GM18861 (cell line): ENCODE measurements around the gene DCLK2.
"Not testable (repeated sequence)": the region's sequence is repeated elsewhere in the genome, so short reads cannot be mapped to it uniquely, and the experiment has no call there.

Experiments
- ATAC-seq: cut with Tn5 transposase; IDR thresholded peaks from one replicate; pipeline ENCODE4 v1.9.1; 2021; ENCODE audit not compliant: unreplicated experiment

The DCLK2 gene

GRCh38 chr4:150145090-150145945 lies 67.1 kb downstream of the DCLK2 start:
- no peak for ATAC-seq

GRCh38 chr4:150145946-150146340 lies 67.7 kb downstream of the DCLK2 start:
- no peak for ATAC-seq

DNA sequence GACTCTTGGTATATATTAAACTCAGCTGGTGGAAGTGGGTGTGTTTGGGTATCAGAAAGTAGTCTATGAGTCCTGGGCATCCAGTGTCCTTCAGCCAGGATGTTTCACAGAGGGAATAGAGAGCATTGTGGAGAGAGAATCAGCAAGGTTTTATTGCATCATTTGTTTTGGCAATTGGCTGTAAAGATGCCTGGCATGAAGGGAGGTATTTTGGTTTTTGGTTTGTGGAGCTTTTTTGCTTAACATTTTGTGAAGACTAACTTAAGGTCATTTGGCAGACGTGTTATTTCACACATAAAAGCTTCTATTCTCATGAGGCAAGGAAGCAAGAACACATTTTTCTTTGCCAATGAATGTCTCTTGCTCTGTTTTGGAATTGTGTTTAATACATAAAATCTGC lies 71.1 kb downstream of the DCLK2 start:
- no peak for ATAC-seq

- ATAC-seq: no peak
These were observed 72.4 kb downstream of the DCLK2 start for GRCh38 chr4:150150629-150151062.

DNA sequence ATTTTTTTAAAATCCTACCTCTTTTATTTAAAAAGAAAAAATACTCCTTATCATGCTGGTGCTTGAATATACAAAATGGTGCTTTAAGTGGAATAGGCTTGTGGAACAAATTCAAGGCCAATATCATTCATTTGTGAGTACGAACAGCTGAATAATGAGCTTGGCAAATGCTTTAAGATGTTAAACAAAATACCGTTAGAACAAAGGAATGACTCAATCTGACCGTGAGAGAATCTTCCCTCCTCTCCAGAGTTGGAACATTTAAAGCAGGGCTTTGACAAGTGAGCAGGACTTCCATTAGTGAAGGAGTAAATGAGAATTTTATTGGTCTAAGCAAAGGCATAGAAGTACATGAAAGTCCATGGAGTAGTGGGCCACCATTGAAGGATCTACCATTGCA lies 74.5 kb downstream of the DCLK2 start:
- ATAC-seq: no peak

DNA sequence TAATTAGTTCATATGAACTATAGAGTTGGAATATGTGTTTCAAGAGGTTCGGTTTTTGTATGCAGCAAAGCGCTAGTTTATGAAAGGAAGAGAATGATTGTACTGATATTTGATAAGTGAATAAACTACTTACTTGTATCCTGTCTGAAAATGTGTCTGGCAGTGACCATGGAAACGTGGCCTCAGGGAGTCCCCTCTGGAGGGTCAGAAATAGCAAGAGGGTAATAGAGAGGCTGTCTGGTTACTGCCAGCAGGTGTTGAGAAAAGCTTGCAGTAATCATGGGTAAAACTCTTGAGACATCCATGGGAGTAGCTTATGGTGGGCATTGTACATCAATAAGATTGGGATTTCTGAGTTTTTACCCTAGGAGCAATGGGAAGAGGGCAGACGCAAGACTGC lies 77.1 kb downstream of the DCLK2 start:
- ATAC-seq: no peak

DNA sequence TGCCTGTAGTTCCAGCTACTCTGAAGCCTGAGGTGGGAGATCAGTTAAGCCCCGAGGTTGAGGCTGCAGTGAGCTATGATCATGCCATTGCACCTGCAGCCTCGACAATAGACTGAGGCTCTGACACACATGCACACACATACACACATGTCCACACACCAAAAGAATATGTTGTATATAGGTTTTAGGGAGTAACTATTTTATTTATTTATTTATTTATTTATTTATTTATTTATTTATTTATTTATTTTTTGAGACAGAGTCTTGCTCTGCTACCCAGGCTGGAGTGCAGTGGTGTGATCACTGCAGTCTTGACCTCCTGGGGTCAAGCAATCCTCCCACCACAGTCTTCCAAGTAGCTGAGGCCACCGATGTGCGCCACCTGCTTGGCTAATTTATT lies 78.3 kb downstream of the DCLK2 start:
- no peak for ATAC-seq

DNA sequence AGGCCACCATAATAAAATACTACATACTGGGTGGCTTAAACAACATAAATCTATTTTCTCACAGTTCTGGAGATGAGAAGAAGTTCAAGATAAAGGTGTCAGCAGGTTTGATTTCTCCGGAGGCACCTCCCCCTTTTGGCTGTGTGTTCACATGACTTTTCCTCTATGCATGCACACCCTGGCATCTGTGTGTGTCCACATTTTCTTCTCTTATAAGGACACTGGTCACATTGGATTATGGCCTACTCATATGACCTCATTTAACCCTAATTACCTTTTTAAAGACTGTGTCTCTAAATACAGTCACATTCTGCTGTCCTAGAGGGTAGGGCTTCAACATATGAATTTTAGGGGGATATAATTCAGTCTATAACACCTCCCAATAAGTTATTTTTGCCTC lies 79.8 kb downstream of the DCLK2 start:
- ATAC-seq: no peak

GRCh38 chr4:150160473-150160872 lies 82.2 kb downstream of the DCLK2 start:
- no peak for ATAC-seq

GRCh38 chr4:150161109-150161508 lies 82.9 kb downstream of the DCLK2 start:
- no peak for ATAC-seq

DNA sequence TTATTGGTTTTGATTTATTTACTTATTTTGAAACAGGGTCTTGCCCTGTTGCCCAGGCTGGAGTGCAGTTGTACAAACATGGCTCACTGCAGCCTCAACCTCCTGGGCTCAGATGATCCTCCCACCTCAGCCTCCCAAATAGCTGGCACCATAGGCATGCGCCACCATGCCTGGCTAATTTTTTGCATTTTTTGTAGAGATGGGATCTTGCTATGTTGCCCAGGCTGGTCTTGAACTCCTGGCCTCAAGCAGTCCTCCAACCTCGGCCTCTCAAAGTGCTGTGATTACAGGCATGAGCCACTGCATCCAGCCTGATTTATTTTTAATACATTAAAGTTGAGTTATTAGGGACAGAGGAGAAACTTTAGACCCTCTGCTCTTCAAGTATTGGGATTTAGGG lies 83.8 kb downstream of the DCLK2 start:
- ATAC-seq: not testable (repeated sequence)

DNA sequence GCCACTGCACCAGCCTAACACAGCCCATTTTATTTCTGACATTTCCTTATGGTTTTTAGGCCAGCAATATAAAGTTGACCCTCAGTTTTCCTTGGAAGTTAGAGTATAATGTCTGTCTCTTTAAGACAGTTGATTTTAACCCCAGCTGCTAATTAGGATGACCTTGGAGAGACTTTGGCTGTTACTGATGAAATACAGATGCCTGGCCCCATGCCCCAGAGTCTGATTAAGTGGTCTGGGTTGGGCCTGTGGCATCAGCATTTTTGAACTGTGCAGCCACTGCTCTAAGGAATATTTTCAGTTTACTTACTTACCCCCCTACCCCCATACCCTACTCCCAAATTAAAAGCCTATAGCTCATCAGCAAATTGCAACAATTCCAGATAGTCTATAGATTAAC lies 85.8 kb downstream of the DCLK2 start:
- no peak for ATAC-seq

GRCh38 chr4:150164956-150165629 lies 86.8 kb downstream of the DCLK2 start:
- ATAC-seq: no peak

- no peak for ATAC-seq
These were observed 88.8 kb downstream of the DCLK2 start for GRCh38 chr4:150167054-150167453.

DNA sequence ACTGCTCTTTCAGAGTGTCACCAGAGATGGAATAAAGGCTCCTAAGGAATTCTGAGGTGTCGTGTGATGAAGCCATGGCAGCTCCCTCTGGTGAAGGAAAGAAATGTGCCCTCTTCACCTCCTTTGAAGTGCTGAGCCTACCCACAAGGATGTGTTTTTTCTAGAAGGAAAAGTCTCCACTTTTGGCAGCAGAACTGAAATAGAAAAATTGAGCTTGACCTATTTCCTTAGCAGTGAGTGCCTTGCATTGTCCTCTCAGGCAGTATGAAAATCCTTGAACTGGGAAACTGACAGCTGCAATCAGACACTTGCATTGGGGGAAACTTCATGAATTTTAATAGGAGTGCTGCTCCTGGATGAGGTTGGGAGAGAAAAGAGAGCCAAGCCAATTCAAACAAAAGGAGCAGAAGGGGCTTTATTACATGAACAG lies 95.2 kb downstream of the DCLK2 start:
- no peak for ATAC-seq

GRCh38 chr4:150173982-150174398 lies 95.7 kb downstream of the DCLK2 start:
- no peak for ATAC-seq

DNA sequence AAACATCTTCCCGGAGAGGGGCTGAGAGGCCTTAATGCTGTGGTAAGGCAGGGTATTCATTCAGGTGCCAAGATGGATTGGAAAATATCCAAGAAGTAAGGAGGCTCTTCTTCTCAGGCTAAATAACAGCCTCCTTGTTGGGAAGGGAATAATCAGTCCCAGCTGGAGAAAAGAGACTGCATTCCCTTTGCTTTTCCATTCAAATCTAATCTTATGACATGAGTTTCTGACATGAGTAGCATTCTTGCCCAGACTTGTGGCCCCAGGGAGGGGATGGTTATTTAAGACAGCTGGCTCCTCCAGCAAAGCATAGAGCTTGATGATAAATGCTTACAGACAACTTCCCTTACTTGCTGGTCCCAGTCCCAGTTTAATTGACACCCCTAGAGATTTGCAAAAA lies 98.3 kb downstream of the DCLK2 start:
- no peak for ATAC-seq

GRCh38 chr4:150178161-150178560 lies 99.9 kb downstream of the DCLK2 start:
- no peak for ATAC-seq

- no peak for ATAC-seq
These were observed 103.3 kb downstream of the DCLK2 start for GRCh38 chr4:150181536-150181935.

DNA sequence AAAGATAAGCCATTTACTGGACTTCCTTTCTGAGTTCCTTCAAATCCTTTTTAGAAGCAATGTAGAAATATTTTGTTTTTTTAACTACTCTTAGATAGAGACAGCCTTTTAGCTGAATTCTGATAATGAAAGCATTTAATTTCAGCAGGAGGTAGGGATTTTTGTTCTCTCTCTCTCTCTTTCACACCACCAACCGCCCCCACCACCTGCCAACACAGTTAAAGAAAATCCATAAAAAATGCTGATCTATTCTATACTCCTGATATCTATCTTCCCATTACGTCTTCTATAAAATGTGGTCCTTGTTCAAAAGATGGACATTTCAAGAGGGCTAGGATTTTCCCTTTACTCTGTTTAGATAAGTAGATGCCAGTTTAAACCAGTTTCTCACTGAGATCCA lies 104.5 kb downstream of the DCLK2 start:
- no peak for ATAC-seq

GRCh38 chr4:150185033-150185432 lies 106.8 kb downstream of the DCLK2 start:
- not testable (repeated sequence) for ATAC-seq

DNA sequence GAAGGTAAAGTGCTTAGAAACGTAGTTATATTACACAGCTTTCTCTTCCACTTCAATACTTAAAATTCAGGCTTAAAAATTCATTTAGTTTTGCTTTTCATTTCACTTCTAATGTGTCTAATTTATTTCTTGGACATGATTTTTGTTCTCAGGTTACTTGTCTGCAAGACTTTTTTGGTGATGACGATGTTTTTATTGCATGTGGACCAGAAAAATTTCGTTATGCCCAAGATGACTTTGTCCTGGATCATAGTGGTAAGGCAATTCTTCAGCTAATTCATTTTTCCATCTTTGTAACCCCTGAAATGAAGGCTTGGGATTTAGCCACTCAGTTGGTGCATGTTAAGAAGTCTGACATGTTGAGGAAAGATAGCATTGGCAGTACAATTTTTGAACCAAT lies 114.7 kb downstream of the DCLK2 start:
- no peak for ATAC-seq
